NCI-H345 treated with DMSO at 0.1 percent for 48 hours (cell line): ENCODE data around the gene KHSRP.
A peak's percentile ranks its signal among the peaks of the same experiment; 100 is the strongest.
"Not testable (repeated sequence)": the region's sequence is repeated elsewhere in the genome, so short reads cannot be mapped to it uniquely, and the experiment has no call there.

Experiments
- DNase-seq: peaks from one replicate; lab custom pipeline; 2025; ENCODE audit not compliant: unreplicated experiment; lab: John Stamatoyannopoulos, UW

KHSRP gene

DNA sequence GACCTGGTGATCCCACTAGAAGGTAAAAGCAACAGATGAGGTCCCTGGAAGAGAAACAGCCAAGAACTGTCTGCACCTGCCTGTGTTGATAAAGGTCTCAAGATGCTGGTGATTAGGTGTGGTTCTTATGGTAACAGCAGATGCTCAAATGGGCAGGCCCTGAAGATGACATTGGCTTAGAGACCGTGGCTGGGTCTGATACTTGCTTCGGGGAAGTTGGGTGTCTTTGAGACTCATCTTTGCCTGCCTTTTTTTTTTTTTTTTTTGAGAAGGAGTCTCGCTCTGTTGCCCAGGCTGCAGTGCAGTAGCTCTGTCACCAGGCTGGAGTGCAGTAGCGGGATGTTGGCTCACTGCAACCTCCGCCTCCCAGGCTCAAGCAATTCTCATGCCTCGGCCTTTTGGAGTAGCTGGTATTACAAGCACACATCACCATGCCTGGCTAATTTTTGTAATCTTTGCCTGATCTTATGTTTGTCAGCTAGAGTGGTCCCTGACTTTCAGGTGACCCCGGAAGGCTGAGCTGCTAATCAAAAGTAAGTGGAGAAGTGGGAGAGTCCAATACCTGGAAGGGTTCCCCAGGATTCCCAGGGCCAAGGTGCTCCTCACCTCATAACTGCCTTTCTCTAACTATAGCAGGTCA is 27.1 kb upstream of the KHSRP start:
- DNase-seq = no peak

GRCh38 chr19:6450166-6450565 is 25.6 kb upstream of the KHSRP start:
- no peak for DNase-seq

GRCh38 chr19:6448045-6448444 is 23.4 kb upstream of the KHSRP start:
- no peak for DNase-seq

DNA sequence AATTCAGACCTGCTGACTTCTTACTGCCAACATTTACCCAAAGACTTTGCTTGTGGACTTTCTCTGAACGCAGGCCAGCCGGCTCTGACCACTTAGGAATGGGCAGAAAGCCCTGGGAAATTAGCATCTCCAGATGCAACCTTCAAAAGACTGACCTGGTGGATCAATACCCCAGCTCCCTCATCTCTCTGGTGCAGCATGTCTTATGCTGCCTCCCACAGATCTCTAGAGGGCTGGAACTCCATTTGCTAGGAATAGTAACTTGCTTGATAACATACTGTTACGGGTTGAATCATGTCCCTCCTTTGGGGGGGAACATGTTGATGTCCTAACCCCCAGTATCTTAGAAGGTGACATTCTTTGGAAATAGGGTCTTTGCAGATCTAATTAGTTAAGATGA is 21.8 kb upstream of the KHSRP start:
- no peak for DNase-seq

GRCh38 chr19:6443986-6444385 is 19.4 kb upstream of the KHSRP start:
- no peak for DNase-seq

DNA sequence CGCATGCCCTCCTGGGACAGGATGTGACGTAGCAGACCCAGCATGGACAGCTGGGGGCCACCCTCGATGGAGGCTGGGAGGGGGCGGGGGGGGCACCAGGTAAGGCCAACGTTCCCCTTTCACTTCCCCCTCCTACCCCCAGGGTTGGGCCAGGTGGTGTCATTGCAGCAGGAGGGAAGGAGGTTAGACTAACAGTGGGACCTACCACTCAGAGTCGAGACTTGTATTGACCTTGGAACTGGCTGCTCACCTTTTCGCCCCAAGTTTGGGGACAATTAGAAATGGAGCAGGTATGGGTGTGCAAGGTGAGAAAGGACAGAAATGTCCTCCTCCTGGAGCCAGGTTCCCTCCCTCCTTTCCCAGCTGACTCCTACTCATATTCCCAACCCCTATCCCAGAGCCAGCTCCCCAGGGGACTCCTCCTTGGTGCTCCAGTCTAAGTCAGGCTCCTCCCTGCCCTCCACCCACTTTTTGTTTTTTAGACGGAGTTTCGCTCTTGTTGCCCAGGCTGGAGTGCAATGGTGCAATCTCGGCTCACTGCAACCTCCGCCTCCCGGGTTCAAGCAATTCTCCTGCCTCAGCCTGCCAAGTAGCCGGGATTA is 17.6 kb upstream of the KHSRP start:
- no peak for DNase-seq

DNA sequence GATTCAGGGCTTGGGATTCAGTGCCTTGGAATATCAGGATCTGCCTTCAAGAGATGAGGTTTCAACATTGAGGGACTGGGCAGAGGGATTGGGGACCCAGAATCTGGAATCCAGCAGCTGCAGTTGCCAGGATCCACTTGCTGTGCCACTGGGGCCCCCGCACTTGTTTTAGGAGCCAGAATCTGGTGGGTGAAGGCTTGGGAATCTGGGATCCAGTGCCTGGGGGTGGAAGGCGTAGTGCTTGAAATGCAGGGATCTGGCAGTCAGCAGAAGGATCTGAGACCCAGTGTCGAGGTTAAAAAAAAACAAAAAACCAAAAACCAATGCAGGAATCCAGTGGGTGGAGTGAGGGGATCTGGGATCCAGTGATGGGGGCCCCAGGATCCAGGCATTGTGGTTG is 16.3 kb upstream of the KHSRP start:
- no peak for DNase-seq

DNA sequence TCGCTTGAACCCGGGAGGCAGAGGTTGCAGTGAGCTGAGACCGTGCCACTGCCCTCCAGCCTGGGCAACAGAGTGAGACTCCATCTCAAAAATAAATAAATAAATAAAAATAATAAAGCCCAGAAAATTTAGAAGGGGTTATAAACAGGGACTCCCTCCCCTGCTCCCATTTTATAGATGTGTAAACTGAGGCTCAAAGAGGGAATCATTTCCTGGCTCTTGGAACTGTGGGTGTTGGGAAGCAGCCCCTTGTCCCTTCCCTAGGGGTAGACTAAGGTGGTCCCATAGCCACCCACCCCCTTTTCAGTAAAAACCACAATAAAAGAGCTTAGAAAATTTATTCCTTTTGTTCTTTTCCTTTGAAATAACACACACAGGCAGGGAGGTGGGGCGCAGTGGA is 15.1 kb upstream of the KHSRP start:
- DNase-seq = no peak

GRCh38 chr19:6433663-6434062 is 9.1 kb upstream of the KHSRP start, which contains the start of gene SLC25A41:
SLC25A41 (minus strand) TSS chr19:6433763; CDS start chr19:6433693, 70 bp downstream.
- DNase-seq = no peak

GRCh38 chr19:6433165-6433564 is 8.6 kb upstream of the KHSRP start:
- no peak for DNase-seq

- DNase-seq = no peak
These were observed 7.3 kb upstream of the KHSRP start for GRCh38 chr19:6431891-6432290.

DNA sequence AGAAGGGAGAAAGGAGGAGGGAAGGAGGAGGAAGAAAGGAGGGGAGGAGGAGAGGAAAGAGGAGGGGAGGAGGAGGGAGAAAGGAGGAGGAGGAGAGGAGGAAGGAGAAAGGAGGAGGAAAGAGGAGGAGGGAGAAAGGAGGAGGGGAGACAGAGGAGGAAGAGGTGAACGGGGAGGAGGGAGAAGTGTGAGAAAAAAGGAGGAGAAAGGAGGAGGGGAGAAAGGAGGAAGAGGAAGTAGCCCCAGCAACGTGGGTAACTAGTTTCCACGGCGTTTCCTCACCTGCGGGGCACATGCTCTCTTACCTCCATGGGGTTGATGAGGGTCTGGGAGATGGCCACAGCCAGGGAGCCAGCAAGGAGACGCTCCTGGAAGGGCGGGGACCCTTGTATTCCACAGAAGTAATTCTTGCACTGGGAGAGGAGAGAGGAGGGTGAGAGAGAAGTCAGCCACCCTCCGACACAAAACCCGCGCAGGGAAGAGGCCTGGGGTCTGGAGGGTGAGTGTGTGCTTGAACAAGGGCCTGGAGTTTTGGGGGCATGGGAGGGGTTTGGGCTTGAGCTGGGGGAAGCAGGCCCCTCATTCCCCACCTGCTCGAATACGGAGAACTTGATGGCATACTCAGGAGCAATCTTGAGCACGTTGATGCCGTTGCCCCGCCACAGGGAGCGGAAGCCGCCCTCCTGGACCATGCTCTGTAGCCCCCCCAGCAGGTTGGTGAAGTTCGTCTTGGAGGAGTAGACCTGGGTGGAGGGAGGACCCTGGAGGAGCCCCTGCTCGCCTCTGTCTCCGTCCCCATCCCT is 5.0 kb upstream of the KHSRP start:
- no peak for DNase-seq

GRCh38 chr19:6428692-6429418 is 4.2 kb upstream of the KHSRP start:
- not testable (repeated sequence) for DNase-seq

GRCh38 chr19:6427131-6427530 is 2.5 kb upstream of the KHSRP start:
- DNase-seq = no peak

DNA sequence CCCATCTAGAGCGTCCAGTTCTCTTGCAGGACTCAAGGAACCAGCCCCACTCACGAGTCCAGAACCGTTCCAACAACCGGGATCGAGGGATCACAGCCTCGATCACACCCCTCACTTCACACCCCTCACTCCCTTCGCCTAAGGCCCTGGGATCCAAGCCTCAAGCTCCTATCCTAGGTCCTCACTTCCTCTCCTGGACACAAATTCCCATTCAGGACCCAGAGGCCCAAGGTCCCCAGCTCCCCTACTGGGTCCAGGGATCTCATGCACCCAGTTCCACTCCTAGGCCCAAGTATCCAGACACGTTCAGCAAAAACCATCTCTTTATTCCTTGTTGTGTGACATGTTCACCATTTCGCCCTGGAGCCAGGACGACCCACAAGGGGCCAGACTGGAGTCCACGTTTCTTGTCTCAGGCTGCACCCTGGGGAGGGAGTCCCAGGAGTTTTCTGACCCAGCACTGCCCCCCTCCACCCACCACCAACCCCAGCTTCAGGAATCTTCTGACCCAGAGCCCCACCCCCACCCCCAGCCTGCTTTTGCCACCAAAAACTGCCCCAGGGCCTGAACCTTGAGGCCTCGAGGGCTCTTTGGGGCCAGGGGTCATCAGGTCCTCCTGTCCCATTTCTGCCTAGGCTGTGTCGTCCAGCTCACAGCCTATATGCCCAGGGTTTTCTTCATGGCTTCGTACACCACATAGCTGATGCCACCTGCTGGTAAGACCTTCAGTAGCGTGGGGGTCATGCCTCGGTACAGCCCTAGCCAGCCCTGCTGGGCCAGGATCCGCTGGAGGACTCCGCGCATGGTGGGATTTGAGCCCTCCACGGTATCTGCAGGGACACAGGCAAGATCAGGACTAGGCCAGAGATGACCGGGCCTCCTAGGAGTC is 1.4 kb upstream of the KHSRP start:
- DNase-seq = no peak

- DNase-seq = peak; percentile 100
These were observed 524 bp upstream of the KHSRP start for GRCh38 chr19:6424939-6425731.

GRCh38 chr19:6423499-6424194 is 964 bp downstream of the KHSRP start:
- no peak for DNase-seq

- DNase-seq = no peak
These were observed 3.3 kb downstream of the KHSRP start for GRCh38 chr19:6421075-6422014.
